Naive thymus-derived CD4-positive, alpha-beta T cell (primary cell): ENCODE results near the gene GPR171. TPM values are rescaled to one million over a fixed set of nuclear protein-coding genes. Genes with fewer than 3 reads are reported as not detected.
A peak's percentile ranks its signal among the peaks of the same experiment; 100 is the strongest.
"Not testable (repeated sequence)": the region's sequence is repeated elsewhere in the genome, so short reads cannot be mapped to it uniquely, and the experiment has no call there.

Experiments used
- ATAC-seq: fragments of 150-1000 bp; cut with Tn5 transposase; 2 replicates; pipeline ENCODE4 v1.10.0; 2021; ENCODE audit warnings: mild to moderate bottlenecking, moderate library complexity
- CTCF ChIA-PET: fragments of 350-600 bp; sonication (Branson Sonifier 250); formaldehyde crosslinking; loops from one replicate; lab custom pipeline; 2021; ENCODE audit warnings: antibody characterized with exemption; lab: Charles Lee
- POLR2A ChIA-PET: fragments of 350-600 bp; sonication (Branson Sonifier 250); formaldehyde crosslinking; loops from one replicate; lab custom pipeline; 2021; ENCODE audit warnings: antibody characterized with exemption, inconsistent platforms; lab: Charles Lee
- DNase-seq, 9 donors: peaks; one replicate each; pipeline versions ENCODE4 v3.0.0 to v3.0.0-alpha.2; 2020 to 2022; ENCODE audit warnings: mixed read lengths in 1 of 9
- H3K27ac ChIP-seq: one replicate; pipeline ENCODE4 v1.7.0; 2013; ENCODE audit warnings: mild to moderate bottlenecking, low read depth, low read length, moderate library complexity
- H3K27me3 ChIP-seq, 2 donors: one replicate each; pipeline ENCODE4 v1.7.0; 2013; ENCODE audit warnings: low read length in 2 of 2, mild to moderate bottlenecking in 2 of 2, moderate library complexity in 2 of 2; ENCODE audit not compliant: control insufficient read depth in 2 of 2, insufficient read depth in 2 of 2
- H3K36me3 ChIP-seq, 3 experiments: 1 replicate in 2 of 3; 2 replicates in 1 of 3; pipeline ENCODE4 v1.7.0; 2013; ENCODE audit warnings: low read length in 3 of 3, mild to moderate bottlenecking in 3 of 3, moderate library complexity in 1 of 3; ENCODE audit not compliant: insufficient read depth in 3 of 3, control insufficient read depth in 2 of 3
- H3K4me1 ChIP-seq, 2 donors: one replicate each; pipeline ENCODE4 v1.7.0; 2013; ENCODE audit warnings: low read length in 2 of 2, mild to moderate bottlenecking in 2 of 2, moderate library complexity in 1 of 2; ENCODE audit not compliant: control insufficient read depth in 2 of 2, insufficient read depth in 2 of 2
- H3K4me3 ChIP-seq: 2 replicates; pipeline ENCODE4 v1.7.0; 2013; ENCODE audit warnings: mild to moderate bottlenecking, low read length
- H3K9me3 ChIP-seq, 3 experiments: 1 replicate in 2 of 3; 2 replicates in 1 of 3; pipeline ENCODE4 v1.7.0; 2013; ENCODE audit warnings: low read length in 3 of 3; ENCODE audit not compliant: control insufficient read depth in 2 of 3
- H3K27ac Mint-ChIP-seq, 9 donors: one replicate each; pipeline ENCODE4 v1.8.0; 2020 to 2022; ENCODE audit warnings: mixed read lengths in 9 of 9, mild to moderate bottlenecking in 8 of 9, moderate library complexity in 5 of 9, inconsistent platforms in 2 of 9
- H3K27me3 Mint-ChIP-seq, 5 donors: one replicate each; pipeline ENCODE4 v1.8.0; 2021 to 2022; ENCODE audit warnings: mixed read lengths in 5 of 5, mild to moderate bottlenecking in 1 of 5
- H3K36me3 Mint-ChIP-seq, 5 donors: one replicate each; pipeline ENCODE4 v1.8.0; 2020 to 2022; ENCODE audit warnings: mixed read lengths in 5 of 5, mild to moderate bottlenecking in 3 of 5, inconsistent platforms in 1 of 5
- H3K4me1 Mint-ChIP-seq, 7 donors: one replicate each; pipeline ENCODE4 v1.8.0; 2020 to 2022; ENCODE audit warnings: mixed read lengths in 7 of 7, mild to moderate bottlenecking in 3 of 7, inconsistent platforms in 1 of 7
- H3K4me3 Mint-ChIP-seq, 10 donors: one replicate each; pipeline ENCODE4 v1.8.0; 2020 to 2022; ENCODE audit warnings: mild to moderate bottlenecking in 10 of 10, mixed read lengths in 10 of 10, moderate library complexity in 6 of 10, inconsistent platforms in 2 of 10
- H3K9me3 Mint-ChIP-seq, 11 donors: one replicate each; pipeline ENCODE4 v1.8.0; 2020 to 2022; ENCODE audit warnings: mixed read lengths in 11 of 11, mild to moderate bottlenecking in 4 of 11, inconsistent platforms in 1 of 11, moderate library complexity in 1 of 11
- intact Hi-C, 2 donors: fragments of 100-400 bp; cut with micrococcal nuclease; formaldehyde crosslinking; loops; one replicate each; pipeline ENCODE4 v1.15.1; 2023
- polyA plus RNA-seq, 2 donors: library from polyadenylated mRNA; unstranded; fragments of 300-500 nt; fragmentation: Illumina TruSeq; gene quantifications; one replicate each; pipeline ENCODE4 v1.2.3, GENCODE V29; 2021
- total RNA-seq, 6 experiments: library from RNA in 5 of 6; stranded (reverse) in 5 of 6; gene quantifications; 1 replicate in 5 of 6; 2 replicates in 1 of 6; pipeline ENCODE4 v1.2.3 and lab custom pipeline; 2021 to 2026

The GPR171 gene, protein sequence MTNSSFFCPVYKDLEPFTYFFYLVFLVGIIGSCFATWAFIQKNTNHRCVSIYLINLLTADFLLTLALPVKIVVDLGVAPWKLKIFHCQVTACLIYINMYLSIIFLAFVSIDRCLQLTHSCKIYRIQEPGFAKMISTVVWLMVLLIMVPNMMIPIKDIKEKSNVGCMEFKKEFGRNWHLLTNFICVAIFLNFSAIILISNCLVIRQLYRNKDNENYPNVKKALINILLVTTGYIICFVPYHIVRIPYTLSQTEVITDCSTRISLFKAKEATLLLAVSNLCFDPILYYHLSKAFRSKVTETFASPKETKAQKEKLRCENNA
- total RNA-seq (100 to 1,000 TPM in 1 of 5 experiments, 10 to 100 TPM in 4; 16.0 to 251 (median 63.4) TPM), polyA plus RNA-seq (100 to 1,000 TPM in 1 of 2 donors, 10 to 100 TPM in 1; 65.5 to 162 TPM), total RNA-seq (lab: John Stamatoyannopoulos, UW) (12.0 reads per million, percentile 39 among the genes with 10 or more reads in this experiment)

DNA sequence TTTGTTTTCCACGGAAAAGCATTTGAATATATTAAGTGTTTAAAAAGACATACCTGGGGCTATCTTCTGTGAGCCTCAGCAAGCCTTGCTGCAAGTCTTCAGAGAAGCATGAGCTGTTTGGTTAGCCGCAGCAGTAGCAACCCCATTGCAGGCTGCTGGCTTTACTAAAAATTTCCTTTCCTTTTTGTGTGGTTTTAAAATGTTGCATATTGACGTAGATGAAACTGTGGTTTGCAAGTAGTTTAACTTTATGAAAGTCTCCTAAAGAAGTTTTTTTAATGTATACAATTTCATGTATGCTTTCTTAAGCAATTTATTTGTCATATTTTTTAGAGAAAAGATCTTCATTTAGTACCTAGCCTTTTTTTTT is at the start of gene GPR171:
Gene GPR171, minus strand, starts transcription at position 166 of the 370 bp plus-strand sequence. CDS start 3,830 bp downstream, outside the sequence.
- peaks cover 5 to 44% (median 17%) of the 10 kb centered on the region in 5 donors for H3K36me3 Mint-ChIP-seq
- Histone ChIP-seq H3K27ac (peak within 1 kb of the TSS; percentile 75), H3K4me3 (peak within 1 kb of the TSS; percentile 79), H3K9me3 (no peaks in the 10 kb centered on the region), H3K27me3 (no peaks in the 10 kb centered on the region), H3K36me3 (peaks cover 0 to 8% (median 0%) of the 10 kb centered on the region in 3 experiments), H3K4me1 (peaks cover 45 to 57% of the 10 kb centered on the region in 2 donors)
- POLR2A ChIA-PET = interaction anchor here (0.7 to 8.7 kb wide), 9 partner anchors 8 to 1040 kb away, joined by 3 to 88 read pairs (median 5); partner anchors contain the start of genes P2RY14 and SIAH2
- intact Hi-C loops = loop anchor here (1.0 to 10.0 kb wide), 19 partner anchors 8 to 1962 kb away; partner anchors contain the start of genes EIF2A (in 2 of the 2), SELENOT (in 2 of the 2), SERP1 (in 2 of the 2) and TSC22D2 (in 2 of the 2)
- H3K9me3 Mint-ChIP-seq = peaks cover 0 to 10% (median 0%) of the 10 kb centered on the region in 11 donors
- peaks cover 34 to 82% (median 71%) of the 10 kb centered on the region in 7 donors for H3K4me1 Mint-ChIP-seq
- no peaks in the 10 kb centered on the region for H3K27me3 Mint-ChIP-seq
- peak within 1 kb of the TSS; percentile 72 to 94 (median 84) for H3K4me3 Mint-ChIP-seq
- H3K27ac Mint-ChIP-seq = peak within 1 kb of the TSS; percentile 76 to 98 (median 94)
- ATAC-seq (peak; percentile 95), DNase-seq (peak in 8 of 9 donors; percentile 62 to 88 (median 82))
- CTCF ChIA-PET = interaction anchor here (1.0 to 2.5 kb wide), 4 partner anchors 8 to 35 kb away, joined by 3 to 9 read pairs (median 8); no protein-coding TSS in a partner anchor

DNA sequence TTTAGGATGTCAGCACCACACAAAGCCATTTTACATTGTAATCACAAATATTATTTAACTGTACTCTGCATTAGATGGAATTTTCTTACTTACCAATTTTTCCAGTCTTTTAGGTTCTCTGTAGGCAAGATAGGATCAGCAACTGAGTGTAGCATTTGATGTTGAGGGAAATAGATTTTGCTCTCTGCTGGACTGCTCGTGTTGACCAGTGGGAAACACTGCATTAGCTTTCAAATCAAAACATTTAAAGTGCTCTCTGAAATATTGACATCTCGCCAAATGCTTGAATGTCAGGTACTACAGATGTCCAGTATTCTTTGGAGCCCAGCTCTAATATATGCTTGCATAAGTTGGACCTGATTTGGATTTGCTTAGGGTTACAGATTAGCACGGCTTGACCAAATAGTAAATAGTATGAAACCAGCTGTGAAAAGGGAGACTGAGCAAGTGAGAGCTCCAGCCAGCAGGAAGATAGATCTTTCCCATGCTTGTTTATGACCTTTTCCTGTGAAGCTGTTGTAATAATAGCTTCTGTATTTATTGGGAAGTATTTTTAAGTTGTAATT is 45.8 kb upstream of the GPR171 start:
- H3K9me3 ChIP-seq = no peaks in the 10 kb centered on the region
- H3K27me3 Mint-ChIP-seq = peaks cover 0 to 42% (median 0%) of the 10 kb centered on the region in 5 donors
- no peak overlapping the region for H3K27ac ChIP-seq
- H3K27me3 ChIP-seq = no peaks in the 10 kb centered on the region
- CTCF ChIA-PET = no interaction called here
- no peaks in the 10 kb centered on the region for H3K4me1 ChIP-seq
- H3K27ac Mint-ChIP-seq = no peak overlapping the region
- H3K36me3 Mint-ChIP-seq = peaks cover 0 to 7% (median 0%) of the 10 kb centered on the region in 5 donors
- no peak for ATAC-seq
- DNase-seq = no peak
- POLR2A ChIA-PET = no interaction called here
- peaks cover 0 to 4% (median 0%) of the 10 kb centered on the region in 7 donors for H3K4me1 Mint-ChIP-seq
- H3K9me3 Mint-ChIP-seq = peaks cover 0 to 3% (median 0%) of the 10 kb centered on the region in 11 donors
- no peaks in the 10 kb centered on the region for H3K36me3 ChIP-seq
- no peak overlapping the region for H3K4me3 ChIP-seq
- no peak overlapping the region for H3K4me3 Mint-ChIP-seq
- intact Hi-C loops = no loop called here

DNA sequence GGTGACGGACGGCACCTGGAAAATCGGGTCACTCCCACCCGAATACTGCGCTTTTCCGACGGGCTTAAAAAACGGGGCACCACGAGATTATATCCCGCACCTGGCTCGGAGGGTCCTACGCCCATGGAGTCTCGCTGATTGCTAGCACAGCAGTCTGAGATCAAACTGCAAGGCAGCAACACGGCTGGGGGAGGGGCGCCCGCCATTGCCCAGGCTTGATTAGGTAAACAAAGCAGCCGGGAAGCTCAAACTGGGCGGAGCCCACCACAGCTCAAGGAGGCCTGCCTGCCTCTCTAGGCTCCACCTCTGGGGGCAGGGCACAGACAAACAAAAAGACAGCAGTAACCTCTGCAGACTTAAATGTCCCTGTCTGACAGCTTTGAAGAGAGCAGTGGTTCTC is 39.0 kb upstream of the GPR171 start:
- intact Hi-C loops, H3K9me3 ChIP-seq, ATAC-seq, H3K36me3 ChIP-seq, H3K27ac ChIP-seq, H3K4me1 ChIP-seq, DNase-seq, H3K4me3 ChIP-seq, H3K27me3 Mint-ChIP-seq, H3K27ac Mint-ChIP-seq, POLR2A ChIA-PET, H3K27me3 ChIP-seq, H3K4me1 Mint-ChIP-seq, H3K9me3 Mint-ChIP-seq, H3K4me3 Mint-ChIP-seq, H3K36me3 Mint-ChIP-seq: not testable (repeated sequence)
- CTCF ChIA-PET = interaction anchor here (0.7 kb wide), 1 partner anchor 74 kb away, joined by 5 read pairs; no protein-coding TSS in a partner anchor

DNA sequence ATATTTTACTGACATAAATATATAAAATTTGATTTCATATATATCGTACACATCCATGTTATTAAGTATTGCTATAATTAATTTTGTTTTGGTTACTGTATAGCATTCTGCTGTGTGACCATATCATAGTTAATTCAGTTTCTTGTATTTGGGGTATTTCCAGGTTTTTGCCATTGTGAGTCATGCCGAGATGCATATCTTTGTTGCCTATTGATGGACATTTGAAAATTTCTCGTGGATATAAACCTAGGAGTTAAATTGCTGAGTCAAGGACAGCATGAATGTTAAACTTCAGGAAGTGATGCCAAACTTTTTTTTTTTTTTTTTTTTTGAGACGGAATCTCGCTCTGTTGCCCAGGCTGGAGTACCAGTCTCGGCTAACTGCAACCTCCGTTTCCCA is 33.7 kb upstream of the GPR171 start:
- intact Hi-C loops = no loop called here
- Histone ChIP-seq H3K4me3 (no peak overlapping the region), H3K4me1 (no peaks in the 10 kb centered on the region), H3K9me3 (no peaks in the 10 kb centered on the region), H3K27ac (no peak overlapping the region), H3K27me3 (peaks cover 0 to 4% of the 10 kb centered on the region in 2 donors), H3K36me3 (no peaks in the 10 kb centered on the region)
- no peak overlapping the region for H3K4me3 Mint-ChIP-seq
- H3K27me3 Mint-ChIP-seq = peaks cover 0 to 6% (median 0%) of the 10 kb centered on the region in 5 donors
- CTCF ChIA-PET = no interaction called here
- ATAC-seq = no peak
- peaks cover 0 to 8% (median 0%) of the 10 kb centered on the region in 5 donors for H3K36me3 Mint-ChIP-seq
- no peaks in the 10 kb centered on the region for H3K9me3 Mint-ChIP-seq
- H3K4me1 Mint-ChIP-seq = peaks cover 0 to 3% (median 0%) of the 10 kb centered on the region in 7 donors
- POLR2A ChIA-PET = no interaction called here
- no peak for DNase-seq
- no peak overlapping the region for H3K27ac Mint-ChIP-seq

DNA sequence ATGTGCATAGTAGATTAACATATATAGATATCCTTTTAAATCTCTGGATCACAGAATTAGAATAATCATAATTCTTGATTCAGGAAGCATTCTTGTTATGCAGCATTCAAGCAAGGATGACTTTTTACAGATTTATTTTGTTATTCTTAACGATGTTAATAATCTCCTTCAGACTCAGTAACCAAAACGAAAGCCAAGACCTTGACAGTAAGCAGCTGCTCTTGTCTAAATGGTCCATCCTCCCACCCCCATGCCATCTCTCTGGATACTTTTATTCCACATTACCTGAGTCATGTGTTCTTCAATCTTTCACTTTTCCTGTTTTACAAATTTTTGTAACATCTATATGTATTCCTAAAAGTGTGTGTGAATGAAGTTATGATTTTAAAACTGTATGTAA is 33.3 kb upstream of the GPR171 start:
- Histone ChIP-seq H3K27me3 (peaks cover 0 to 4% of the 10 kb centered on the region in 2 donors), H3K36me3 (no peaks in the 10 kb centered on the region), H3K9me3 (no peaks in the 10 kb centered on the region), H3K27ac (no peak overlapping the region), H3K4me3 (no peak overlapping the region), H3K4me1 (no peaks in the 10 kb centered on the region)
- CTCF ChIA-PET = interaction anchor here (1.5 kb wide), 1 partner anchor 48 kb away, joined by 3 read pairs; no protein-coding TSS in a partner anchor
- H3K27ac Mint-ChIP-seq = no peak overlapping the region
- intact Hi-C loops = no loop called here
- POLR2A ChIA-PET = no interaction called here
- H3K27me3 Mint-ChIP-seq = peaks cover 0 to 2% (median 0%) of the 10 kb centered on the region in 5 donors
- H3K9me3 Mint-ChIP-seq = no peaks in the 10 kb centered on the region
- no peak overlapping the region for H3K4me3 Mint-ChIP-seq
- DNase-seq = no peak
- peaks cover 0 to 8% (median 0%) of the 10 kb centered on the region in 5 donors for H3K36me3 Mint-ChIP-seq
- H3K4me1 Mint-ChIP-seq = peaks cover 0 to 6% (median 1%) of the 10 kb centered on the region in 7 donors
- ATAC-seq = no peak

DNA sequence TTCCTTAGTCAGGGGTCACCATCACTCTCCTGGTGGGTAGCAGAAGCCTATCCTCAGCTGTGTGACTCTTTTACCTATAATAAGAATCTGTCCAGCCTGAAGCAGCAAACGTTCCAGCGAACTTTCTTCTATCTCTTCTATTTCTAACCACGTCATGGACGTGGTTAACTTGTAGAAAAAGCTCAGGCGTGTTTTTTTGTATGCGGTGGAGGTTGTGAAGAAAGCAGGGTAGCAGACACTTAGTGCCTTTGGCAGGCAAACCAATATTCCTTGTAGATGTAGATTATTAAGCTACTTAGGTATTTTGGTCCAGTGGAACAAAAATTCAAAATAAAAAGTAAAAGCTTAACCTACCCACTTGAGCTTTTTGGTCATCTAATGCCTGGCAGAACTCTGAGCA is 31.8 kb upstream of the GPR171 start:
- ATAC-seq (no peak), DNase-seq (no peak)
- Histone ChIP-seq H3K9me3 (no peaks in the 10 kb centered on the region), H3K4me3 (no peak overlapping the region), H3K4me1 (no peaks in the 10 kb centered on the region), H3K27ac (no peak overlapping the region), H3K27me3 (peaks cover 0 to 4% of the 10 kb centered on the region in 2 donors), H3K36me3 (no peaks in the 10 kb centered on the region)
- ChIA-PET POLR2A (interaction anchor here (1.0 kb wide), 1 partner anchor 34 kb away, joined by 3 read pairs; no protein-coding TSS in a partner anchor), CTCF (interaction anchor here (1.0 to 1.5 kb wide), 5 partner anchors 32 to 71 kb away, joined by 3 read pairs; partner anchors contain the start of gene GPR171)
- Mint-ChIP-seq H3K27ac (no peak overlapping the region), H3K27me3 (no peaks in the 10 kb centered on the region), H3K4me3 (no peak overlapping the region), H3K4me1 (peaks cover 10 to 16% (median 13%) of the 10 kb centered on the region in 7 donors), H3K36me3 (peaks cover 0 to 6% (median 0%) of the 10 kb centered on the region in 5 donors), H3K9me3 (no peaks in the 10 kb centered on the region)
- intact Hi-C loops = no loop called here
